SK-N-SH (cell line): ENCODE measurements around the gene SLC6A2.

ENCODE experiments used
- CHD2 ChIP-seq: fragments of 150-350 bp; IDR thresholded peaks from 2 replicates; pipeline ENCODE4 v1.6.1; 2018; ENCODE audit warnings: low read length; ENCODE audit not compliant: partially characterized antibody
- CTCF ChIP-seq: fragments of 200-600 bp; sonication (generic); IDR thresholded peaks from 2 replicates; pipeline ENCODE4 v1.6.1; 2017; ENCODE audit warnings: antibody characterized with exemption, mild to moderate bottlenecking, moderate library complexity
- MEF2A ChIP-seq: IDR thresholded peaks from 2 replicates; pipeline ENCODE4 v1.4.0; 2012; ENCODE audit warnings: low read depth, borderline replicate concordance
- NRF1 ChIP-seq: IDR thresholded peaks from 2 replicates; pipeline ENCODE4 v1.6.1; 2012; ENCODE audit warnings: low read depth, mild to moderate bottlenecking, low read length
- RAD21 ChIP-seq: IDR thresholded peaks from 2 replicates; pipeline ENCODE4 v1.6.1; 2012; ENCODE audit warnings: mild to moderate bottlenecking, low read length
- RCOR1 ChIP-seq: fragments of 150-350 bp; IDR thresholded peaks from 2 replicates; pipeline ENCODE4 v1.6.1; 2017; ENCODE audit warnings: antibody characterized with exemption, low read length
- REST ChIP-seq: IDR thresholded peaks from 2 replicates; pipeline ENCODE4 v1.6.1; 2012; ENCODE audit warnings: mild to moderate bottlenecking, low read depth, low read length, moderate library complexity
- RXRA ChIP-seq: IDR thresholded peaks from 2 replicates; pipeline ENCODE4 v1.4.0; 2012; ENCODE audit warnings: low read depth, mild to moderate bottlenecking, borderline replicate concordance
- SIN3A ChIP-seq: IDR thresholded peaks from 2 replicates; pipeline ENCODE4 v1.6.1; 2012; ENCODE audit warnings: low read depth, mild to moderate bottlenecking, low read length, moderate library complexity, borderline replicate concordance
- SMC3 ChIP-seq: IDR thresholded peaks from 2 replicates; pipeline ENCODE4 v1.6.1; 2012; ENCODE audit warnings: low read depth, low read length, improper control_type of control experiment
- YY1 ChIP-seq: IDR thresholded peaks from 2 replicates; pipeline ENCODE4 v1.4.0; 2012; ENCODE audit warnings: low read depth, mild to moderate bottlenecking
- ZBTB33 ChIP-seq: IDR thresholded peaks from 2 replicates; pipeline ENCODE4 v1.4.0; 2012; ENCODE audit warnings: low read depth, borderline replicate concordance

GRCh38 chr16:55667753-55668152, 12.0 kb downstream of the SLC6A2 start:
- TF ChIP-seq CTCF: no peak
- no peak for TF ChIP-seq RCOR1
- TF ChIP-seq YY1: no peak
- TF ChIP-seq SMC3: no peak
- TF ChIP-seq NRF1: no peak
- no peak for TF ChIP-seq CHD2
- TF ChIP-seq SIN3A: no peak
- TF ChIP-seq RAD21: no peak
- TF ChIP-seq MEF2A: no peak
- no peak for TF ChIP-seq RXRA
- no peak for TF ChIP-seq ZBTB33
- no peak for TF ChIP-seq REST
